Esophagus muscularis mucosa (tissue), 4 donors: ENCODE results near the gene SLC2A10.

ENCODE experiments used
- CTCF ChIP-seq, 3 experiments: fragments of 200-600 bp in 2 of 3; fragments of 450-650 bp in 1 of 3; sonication (generic) in 2 of 3; IDR thresholded peaks; one replicate each; pipeline ENCODE4 v1.5.1; 2017 to 2019; ENCODE audit warnings: antibody characterized with exemption in 3 of 3, mild to moderate bottlenecking in 2 of 3, moderate library complexity in 1 of 3
- EP300 ChIP-seq: sonication (generic); formaldehyde crosslinking; IDR thresholded peaks from one replicate; pipeline ENCODE4 v1.6.1; 2017; ENCODE audit warnings: antibody characterized with exemption
- POLR2A ChIP-seq: fragments of 450-650 bp; IDR thresholded peaks from one replicate; pipeline ENCODE4 v1.6.1; 2017; ENCODE audit warnings: antibody characterized with exemption, moderate library complexity, mild to moderate bottlenecking, low read depth
- POLR2AphosphoS5 ChIP-seq, 2 donors: sonication (generic); formaldehyde crosslinking; IDR thresholded peaks; one replicate each; pipeline ENCODE4 v1.6.1; 2017; ENCODE audit warnings: antibody characterized with exemption in 2 of 2

GRCh38 chr20:46775806-46776205, 66.4 kb downstream of the SLC2A10 start:
- TF ChIP-seq POLR2A (no peak), CTCF (IDR thresholded peaks at IDR 0.05) (no peak), POLR2AphosphoS5 (IDR thresholded peaks at IDR 0.05) (no peak), EP300 (no peak)
